ENCODE data around the gene CD276. TPM values are rescaled to one million over a fixed set of nuclear protein-coding genes. Genes with fewer than 3 reads are reported as not detected.
A peak's percentile ranks its signal among the peaks of the same experiment; 100 is the strongest.

The CD276 gene
- total RNA-seq, 1 experiment from 2014 or later = 133 TPM

DNA sequence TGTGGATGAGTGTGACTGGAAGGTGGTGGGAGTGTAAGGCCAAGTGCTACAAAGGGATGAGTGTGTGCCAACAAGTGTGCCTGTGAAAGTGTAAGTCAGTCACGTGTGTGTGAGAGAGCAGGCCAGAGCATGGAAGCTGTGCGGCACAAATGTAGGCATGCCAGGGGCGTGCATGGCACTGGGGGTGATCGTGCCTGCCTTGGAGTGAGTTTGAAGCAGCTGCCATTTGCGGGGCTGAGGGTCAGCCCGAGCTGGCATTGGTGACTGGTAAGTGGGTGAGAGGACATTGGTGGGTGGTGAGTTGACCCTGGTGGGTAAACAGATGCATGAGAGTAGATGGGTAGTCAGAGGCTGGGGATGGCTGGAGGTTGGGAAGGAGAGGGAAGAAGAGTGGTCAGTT, 24.5 kb downstream of the CD276 start:
- H3K9me3 Mint-ChIP-seq = no peaks in the 10 kb centered on the region
- Histone ChIP-seq H3K9me3 (ENCODE audit: control insufficient read depth, low read depth, low read length) (no peaks in the 10 kb centered on the region), H3K79me2 (ENCODE audit: insufficient read depth, low read length) (no peaks in the 10 kb centered on the region), H4K5ac (ENCODE audit: insufficient read length, low read depth, low read length) (no peak overlapping the region), H3K27me3 (ENCODE audit: insufficient read depth, low read length) (no peaks in the 10 kb centered on the region), H3K14ac (ENCODE audit: insufficient read depth, low read length) (no peak overlapping the region), H3K56ac (ENCODE audit: insufficient read length, low read depth, low read length) (no peak overlapping the region), H3K9ac (ENCODE audit: extremely low read depth, insufficient read length, low read length) (no peak overlapping the region), H3K79me1 (ENCODE audit: insufficient read depth, low read depth, low read length, poor library complexity, severe bottlenecking) (no peaks in the 10 kb centered on the region), H3K18ac (ENCODE audit: insufficient read length, low read depth, low read length) (no peak overlapping the region), H4K8ac (replicated peaks; ENCODE audit: insufficient read length, low read depth, low read length) (no peak overlapping the region), H3K23ac (ENCODE audit: insufficient read length, low read depth, low read length) (no peak overlapping the region), H3K4me1 (ENCODE audit: insufficient read depth, low read length) (no peaks in the 10 kb centered on the region), H4K20me1 (ENCODE audit: control insufficient read depth, insufficient read depth, insufficient read length) (no peaks in the 10 kb centered on the region), H3K4me2 (ENCODE audit: insufficient read depth, insufficient read length, low read length) (no peak overlapping the region), H2BK5ac (ENCODE audit: insufficient read length, low read length) (no peak overlapping the region), H2BK120ac (ENCODE audit: low read depth, low read length, poor library complexity, severe bottlenecking) (no peak overlapping the region), H3K27ac (ENCODE audit: insufficient read length, low read depth, low read length) (no peak overlapping the region), H2AFZ (ENCODE audit: low read length) (no peak overlapping the region), H2BK20ac (ENCODE audit: low read depth, low read length, poor library complexity, severe bottlenecking) (no peak overlapping the region), H4K91ac (ENCODE audit: insufficient read length, low read depth, low read length) (no peak overlapping the region), H2AK5ac (ENCODE audit: insufficient read length, low read length) (no peak overlapping the region), H3T11ph (ENCODE audit: low read length) (no peak overlapping the region), H2BK15ac (ENCODE audit: low read depth, low read length) (no peak overlapping the region), H3K4ac (ENCODE audit: low read depth, low read length) (no peak overlapping the region), H3K23me2 (ENCODE audit: insufficient read length, low read depth, low read length, poor library complexity, severe bottlenecking) (no peaks in the 10 kb centered on the region), H2BK12ac (ENCODE audit: insufficient read length, low read depth, low read length) (no peak overlapping the region)
- no CpG with 5 or more reads among the region's 6 CpGs for WGBS (ENCODE audit: extremely low coverage, insufficient read length, low lambda C conversion rate)
- peaks cover 31 to 77% (median 70%) of the 10 kb centered on the region in 3 experiments; a peak in 6 of 7 replicates for H3K36me3 Mint-ChIP-seq (ENCODE audit: insufficient read depth in 1 of 3, low read depth in 3 of 3)
- H3K27ac Mint-ChIP-seq = peak overlapping the region in 2 of 3 experiments; percentile 15 to 63; a peak in 3 of 7 replicates
- DNase-seq = no peak
- H3K4me3 Mint-ChIP-seq = no peak overlapping the region; a peak in 1 of 5 replicates
- H3K27me3 Mint-ChIP-seq (ENCODE audit: low read depth) = no peaks in the 10 kb centered on the region
- no peaks in the 10 kb centered on the region for H3K4me1 Mint-ChIP-seq
- TF ChIP-seq, protein P1, sequence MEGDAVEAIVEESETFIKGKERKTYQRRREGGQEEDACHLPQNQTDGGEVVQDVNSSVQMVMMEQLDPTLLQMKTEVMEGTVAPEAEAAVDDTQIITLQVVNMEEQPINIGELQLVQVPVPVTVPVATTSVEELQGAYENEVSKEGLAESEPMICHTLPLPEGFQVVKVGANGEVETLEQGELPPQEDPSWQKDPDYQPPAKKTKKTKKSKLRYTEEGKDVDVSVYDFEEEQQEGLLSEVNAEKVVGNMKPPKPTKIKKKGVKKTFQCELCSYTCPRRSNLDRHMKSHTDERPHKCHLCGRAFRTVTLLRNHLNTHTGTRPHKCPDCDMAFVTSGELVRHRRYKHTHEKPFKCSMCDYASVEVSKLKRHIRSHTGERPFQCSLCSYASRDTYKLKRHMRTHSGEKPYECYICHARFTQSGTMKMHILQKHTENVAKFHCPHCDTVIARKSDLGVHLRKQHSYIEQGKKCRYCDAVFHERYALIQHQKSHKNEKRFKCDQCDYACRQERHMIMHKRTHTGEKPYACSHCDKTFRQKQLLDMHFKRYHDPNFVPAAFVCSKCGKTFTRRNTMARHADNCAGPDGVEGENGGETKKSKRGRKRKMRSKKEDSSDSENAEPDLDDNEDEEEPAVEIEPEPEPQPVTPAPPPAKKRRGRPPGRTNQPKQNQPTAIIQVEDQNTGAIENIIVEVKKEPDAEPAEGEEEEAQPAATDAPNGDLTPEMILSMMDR (conservative IDR thresholded peaks at IDR 0.05) = no peak
